HL-60 (cell line): Measurements from ENCODE around the gene SMCO3.

ENCODE experiments used
- CTCF ChIP-seq: IDR thresholded peaks from one replicate; pipeline ENCODE4 v1.5.1; 2011; ENCODE audit warnings: low read length, control low read depth, inconsistent platforms; ENCODE audit not compliant: insufficient read depth
- GABPA ChIP-seq: IDR thresholded peaks from 2 replicates; pipeline ENCODE4 v1.6.1; 2012; ENCODE audit warnings: low read depth
- POLR2AphosphoS5 ChIP-seq: IDR thresholded peaks from 2 replicates; pipeline ENCODE4 v1.6.1; 2012; ENCODE audit warnings: low read depth
- REST ChIP-seq: IDR thresholded peaks from 2 replicates; pipeline ENCODE4 v1.6.1; 2012; ENCODE audit warnings: low read depth; ENCODE audit not compliant: insufficient replicate concordance

GRCh38 chr12:14771651-14772137 lies 42.3 kb downstream of the SMCO3 start:
- TF ChIP-seq POLR2AphosphoS5 (no peak), CTCF (no peak), REST (no peak), GABPA (no peak)
